Inflammatory macrophage treated with lipopolysaccharide for 1 hour (primary cell): ENCODE data around the gene TRAF1.

Experiments
- DNase-seq, 2 donors: peaks; one replicate each; pipeline ENCODE4 v3.0.0-alpha.2; 2020 to 2022

TRAF1 gene

DNA sequence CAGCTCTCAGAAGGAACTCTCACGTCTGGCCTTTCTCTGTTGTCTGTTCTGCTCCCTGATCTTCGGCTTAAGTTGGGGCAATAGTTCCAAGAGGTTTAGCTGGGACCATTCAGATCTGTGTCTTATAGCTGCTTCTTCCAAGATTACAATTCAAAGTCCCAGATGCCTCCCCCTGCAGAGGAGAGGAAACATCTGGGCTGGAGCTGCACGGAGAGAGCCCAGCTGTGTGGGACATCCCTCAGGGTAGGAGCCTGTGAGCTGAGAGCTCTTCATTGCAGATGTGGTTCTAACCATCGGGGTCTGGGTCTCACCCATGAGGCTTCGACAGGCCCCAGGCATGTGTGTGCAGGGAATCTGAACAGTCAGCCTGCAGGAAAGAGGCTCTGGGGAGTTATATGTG lies 40.6 kb downstream of the TRAF1 start:
- DNase-seq, result no peak

DNA sequence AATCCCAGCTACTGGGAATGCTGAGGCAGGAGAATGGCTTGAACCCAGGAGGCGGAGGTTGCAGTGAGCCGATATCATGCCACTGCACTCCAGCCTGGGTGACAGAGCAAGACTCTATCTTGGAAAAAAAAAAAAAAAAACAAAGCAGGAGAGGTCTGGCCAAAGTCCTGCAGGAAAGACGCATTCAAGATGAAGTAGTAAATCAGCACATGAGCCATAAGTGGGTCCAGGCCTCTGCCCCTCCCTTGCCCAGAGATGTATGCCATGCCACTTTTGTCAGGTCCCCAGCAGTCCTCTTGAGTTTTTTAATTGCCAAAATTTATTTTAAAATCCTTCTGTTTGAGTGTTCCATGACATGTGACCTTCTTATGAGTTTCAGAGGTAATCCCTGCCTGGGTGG lies 41.1 kb downstream of the TRAF1 start:
- no peak for DNase-seq

DNA sequence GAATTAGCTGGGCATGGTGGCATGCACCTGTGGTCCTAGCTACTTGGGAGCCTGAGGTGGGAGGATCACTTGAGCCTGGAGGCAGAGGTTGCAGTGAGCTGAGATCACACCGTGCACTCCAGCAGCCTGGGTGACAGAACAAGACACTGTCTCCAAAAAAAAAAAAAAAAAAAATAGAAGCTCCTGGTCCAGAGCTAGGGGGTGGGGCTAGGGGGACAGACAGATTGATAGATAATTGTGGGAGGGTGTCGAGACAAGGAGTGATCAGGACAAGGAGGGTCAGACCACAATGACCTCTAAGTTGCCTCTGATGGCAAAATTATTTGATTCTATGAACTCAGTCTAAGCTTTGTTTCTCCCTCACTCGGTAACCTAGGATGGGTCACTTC lies 43.0 kb downstream of the TRAF1 start:
- DNase-seq, result peak in 1 of 2 donors; percentile 13

DNA sequence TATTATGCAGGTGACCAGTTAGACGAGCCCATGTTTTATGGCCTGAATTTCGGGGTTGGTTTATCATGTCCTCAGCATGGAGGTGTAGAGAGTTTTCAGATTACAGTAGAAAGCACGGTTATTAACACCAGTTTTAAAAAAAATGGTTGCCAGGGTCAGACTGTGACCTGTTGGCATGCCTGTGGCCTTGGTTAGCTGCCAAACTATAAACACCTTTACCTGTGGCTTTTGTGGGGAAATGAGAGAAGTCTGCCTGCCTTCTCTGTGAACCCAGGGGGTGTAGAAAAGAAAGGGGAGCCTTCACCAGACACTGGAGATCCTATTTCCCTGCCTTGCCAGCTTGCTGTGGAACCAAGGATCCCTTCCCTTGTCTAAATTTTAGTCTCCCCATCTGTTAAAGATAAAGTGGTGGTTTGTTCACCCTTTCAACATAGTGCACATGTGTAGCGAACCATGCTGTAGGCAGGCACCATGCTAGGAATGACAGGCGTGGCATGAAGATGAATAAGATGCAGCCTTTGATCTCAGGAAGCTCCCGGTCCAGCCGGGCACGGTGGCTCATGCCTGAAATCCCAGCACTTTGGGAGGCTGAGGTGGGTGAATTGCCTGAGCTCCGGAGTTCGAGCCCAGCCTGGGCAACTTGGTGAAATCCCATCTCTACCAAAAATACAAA lies 43.5 kb downstream of the TRAF1 start:
- no peak for DNase-seq

DNA sequence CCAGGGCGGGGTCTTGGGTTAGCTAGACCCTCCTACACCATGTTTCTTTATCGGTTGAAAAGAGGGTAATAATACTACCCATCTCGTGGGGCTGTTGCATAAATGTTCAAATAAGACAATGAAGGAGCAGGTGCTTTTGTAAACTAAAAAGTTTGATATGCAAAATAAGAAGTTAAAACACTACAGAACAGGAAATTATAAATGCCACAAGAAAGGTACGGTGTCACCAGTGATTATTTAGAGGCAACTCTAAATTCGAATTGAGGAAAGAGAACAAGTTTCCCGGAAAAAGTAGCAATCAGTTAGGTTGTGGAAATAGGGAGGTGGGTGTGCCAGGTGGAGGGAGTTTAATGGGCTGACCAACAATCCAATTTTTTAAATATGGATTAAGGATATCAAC lies 47.1 kb downstream of the TRAF1 start:
- DNase-seq, result no peak

DNA sequence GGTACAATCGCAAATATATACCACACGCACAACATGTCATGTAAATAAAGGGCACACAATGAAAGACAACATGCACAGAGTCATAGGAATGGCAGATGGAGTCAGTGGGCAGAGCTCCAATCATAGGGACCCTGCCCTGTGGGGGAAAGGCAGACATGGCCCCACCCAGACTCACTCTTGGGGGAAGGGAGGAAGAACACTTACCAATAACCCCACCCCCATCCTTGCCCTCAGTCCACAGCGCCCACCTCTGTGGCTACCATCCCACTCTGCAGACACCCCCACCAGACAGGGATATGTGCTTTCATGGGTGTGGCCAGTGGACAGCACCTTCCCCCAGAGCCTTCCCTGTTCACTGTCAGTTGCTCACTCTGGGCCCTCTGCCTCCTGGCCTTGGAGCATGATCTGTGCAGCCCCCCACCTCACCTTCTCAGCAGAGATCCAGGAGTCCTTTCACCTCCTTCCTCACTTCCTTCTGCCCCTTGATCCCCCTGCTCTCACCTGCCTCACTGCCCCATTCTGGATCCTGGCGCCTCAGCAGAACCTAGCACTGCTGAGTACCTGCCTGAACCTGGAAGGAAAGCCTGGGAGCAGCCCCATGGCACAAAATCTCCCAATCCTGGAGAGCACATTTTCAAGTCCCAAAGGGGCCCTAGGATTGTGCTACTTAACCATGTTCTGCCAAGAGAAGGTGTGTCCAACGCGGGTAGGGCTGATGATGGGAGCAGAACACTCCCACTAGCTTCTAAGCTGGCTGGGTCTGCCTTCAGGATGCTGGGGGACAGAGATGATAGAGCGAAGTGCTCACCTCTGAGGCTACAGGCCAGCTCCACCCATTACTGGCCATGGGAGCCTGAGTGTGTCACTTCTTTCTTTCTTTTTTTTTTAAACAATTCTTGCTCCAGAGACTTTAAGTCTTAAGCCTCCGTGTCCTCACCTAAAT lies 48.1 kb downstream of the TRAF1 start:
- no peak for DNase-seq

DNA sequence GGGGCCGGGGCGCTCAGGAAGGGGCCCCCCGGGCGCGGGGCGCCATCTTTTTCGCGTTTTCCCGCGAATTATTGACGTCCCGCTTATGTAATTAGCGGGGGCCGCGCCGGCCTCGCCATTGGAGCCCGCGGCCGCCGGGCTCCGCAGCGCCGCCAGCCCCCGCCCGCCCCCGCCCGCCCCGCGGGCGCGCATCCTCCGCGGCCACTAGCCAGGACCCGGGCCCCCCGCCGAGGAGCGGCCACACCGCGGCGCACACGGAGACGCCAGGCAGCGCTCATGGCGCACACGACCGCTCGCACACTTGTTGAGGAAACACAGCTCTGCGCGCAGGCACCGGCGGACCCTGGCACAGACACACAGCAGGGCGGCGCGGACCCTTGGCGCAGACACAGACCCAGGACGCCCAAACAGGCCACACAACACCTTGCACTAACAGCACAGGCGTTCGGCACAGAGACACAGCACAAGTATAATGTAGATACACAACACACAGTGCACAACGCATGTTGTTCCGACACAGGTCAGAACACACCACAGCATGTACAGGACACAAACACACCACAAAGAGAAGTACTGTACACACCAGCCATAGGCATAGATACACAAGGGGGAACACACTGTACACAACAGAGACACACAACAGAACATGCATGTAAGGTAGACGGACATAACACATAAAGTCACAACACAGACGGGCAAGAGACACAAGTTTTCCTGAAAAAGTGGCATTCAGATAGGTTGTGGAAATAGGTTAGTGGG lies 49.1 kb downstream of the TRAF1 start:
- DNase-seq, result peak in 1 of 2 donors; percentile 41

DNA sequence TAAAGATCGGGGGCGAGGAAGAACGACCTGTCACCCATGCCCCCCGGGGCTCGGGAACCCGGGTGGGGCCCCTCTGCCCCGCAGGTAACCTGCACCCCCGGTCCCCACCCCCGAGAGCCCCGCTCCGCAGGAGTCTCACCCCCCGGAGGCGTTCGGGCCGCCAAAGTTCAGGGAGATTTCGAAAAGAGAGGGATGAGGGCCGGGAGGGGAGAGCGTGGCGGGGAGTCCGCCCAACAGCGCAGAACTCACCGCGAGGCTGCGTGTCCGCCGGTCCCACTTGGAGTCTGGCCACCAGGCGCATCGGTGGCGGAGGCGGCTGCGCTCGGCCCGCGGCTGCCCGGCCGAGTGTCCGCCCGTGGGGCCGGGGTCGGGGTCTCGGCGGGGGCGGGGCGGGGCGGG lies 49.8 kb downstream of the TRAF1 start, which contains the start of gene PHF19:
PHF19 (minus strand) TSS at position 347 of the 399 bp plus-strand sequence. CDS start 2,447 bp downstream, outside the sequence.
- no peak for DNase-seq

DNA sequence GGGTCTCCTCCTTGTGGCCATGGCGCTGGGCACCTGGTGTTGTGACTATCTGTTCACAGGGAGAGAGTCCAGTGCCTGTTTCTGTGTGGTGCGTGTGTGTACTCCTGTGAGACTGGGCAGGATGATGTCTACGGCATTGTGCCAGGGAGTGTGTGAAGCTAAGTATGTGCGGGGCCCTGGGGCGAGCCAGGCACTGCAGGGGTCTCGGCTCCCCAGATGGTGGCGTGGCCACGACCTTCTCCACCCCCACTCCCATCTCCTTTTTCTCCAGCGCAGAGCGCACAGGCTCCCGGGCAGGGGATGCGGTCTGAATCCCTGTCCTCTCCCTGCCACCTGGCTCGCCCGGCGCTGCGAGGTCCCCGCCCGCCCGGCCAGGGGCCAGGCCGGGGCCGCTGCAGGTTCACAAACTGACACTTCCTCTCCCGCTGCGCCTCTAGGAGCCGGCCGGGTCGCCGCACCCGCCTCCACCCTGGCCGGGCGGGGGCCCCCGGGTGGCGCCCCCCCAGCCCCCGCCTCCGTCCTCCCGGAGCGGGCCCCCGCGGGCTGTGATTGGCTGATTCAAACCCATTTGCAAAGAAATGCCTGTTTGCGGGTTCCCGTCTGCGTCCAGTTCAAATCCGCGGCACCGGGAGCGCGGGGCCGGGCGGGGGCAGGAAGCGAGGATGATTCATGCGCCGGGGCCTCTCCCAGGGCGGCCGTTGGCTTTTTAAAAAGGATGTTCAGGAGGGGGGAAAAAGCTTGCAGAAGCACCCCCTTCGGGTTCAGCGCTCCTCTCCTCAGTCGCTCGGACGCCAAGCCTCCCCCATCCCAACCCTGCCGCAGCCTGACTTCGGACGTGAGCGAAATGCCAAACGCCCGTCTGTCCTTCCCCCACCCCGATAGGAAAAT lies 50.4 kb downstream of the TRAF1 start:
- DNase-seq, result peak in 1 of 2 donors; percentile 85

DNA sequence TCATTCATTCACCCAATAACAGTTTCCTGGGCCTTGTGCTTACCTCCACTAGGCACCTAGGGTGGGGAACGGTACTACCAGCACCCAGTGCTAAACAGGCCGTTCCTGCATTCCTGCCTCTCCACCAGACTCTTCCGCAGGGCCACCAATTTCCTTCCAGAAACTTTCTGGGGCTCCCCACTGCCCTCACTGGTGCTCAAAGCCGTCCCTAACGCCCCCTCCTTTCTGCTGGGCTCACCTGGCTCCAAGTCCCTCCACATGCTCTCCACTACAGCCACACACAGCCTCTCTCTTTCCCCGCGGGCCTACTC lies 51.0 kb downstream of the TRAF1 start:
- no peak for DNase-seq

DNA sequence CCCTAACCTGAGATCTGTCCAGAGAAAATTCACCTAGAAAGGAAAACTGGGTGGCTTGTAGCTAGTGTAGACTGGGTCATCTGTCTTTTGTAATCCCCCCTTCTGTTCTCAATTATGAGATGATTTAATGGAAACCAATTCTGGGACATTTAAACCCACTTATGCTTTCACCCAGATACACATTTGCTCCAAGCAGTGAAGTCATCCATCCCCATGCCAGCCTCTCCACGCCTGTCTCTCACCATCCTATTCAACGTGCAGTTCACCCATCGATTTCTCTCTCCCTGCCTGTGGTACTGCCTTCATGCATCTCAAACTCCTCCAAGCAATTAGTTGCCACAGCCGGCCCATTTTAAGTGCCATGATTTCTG lies 51.4 kb downstream of the TRAF1 start:
- no peak for DNase-seq

DNA sequence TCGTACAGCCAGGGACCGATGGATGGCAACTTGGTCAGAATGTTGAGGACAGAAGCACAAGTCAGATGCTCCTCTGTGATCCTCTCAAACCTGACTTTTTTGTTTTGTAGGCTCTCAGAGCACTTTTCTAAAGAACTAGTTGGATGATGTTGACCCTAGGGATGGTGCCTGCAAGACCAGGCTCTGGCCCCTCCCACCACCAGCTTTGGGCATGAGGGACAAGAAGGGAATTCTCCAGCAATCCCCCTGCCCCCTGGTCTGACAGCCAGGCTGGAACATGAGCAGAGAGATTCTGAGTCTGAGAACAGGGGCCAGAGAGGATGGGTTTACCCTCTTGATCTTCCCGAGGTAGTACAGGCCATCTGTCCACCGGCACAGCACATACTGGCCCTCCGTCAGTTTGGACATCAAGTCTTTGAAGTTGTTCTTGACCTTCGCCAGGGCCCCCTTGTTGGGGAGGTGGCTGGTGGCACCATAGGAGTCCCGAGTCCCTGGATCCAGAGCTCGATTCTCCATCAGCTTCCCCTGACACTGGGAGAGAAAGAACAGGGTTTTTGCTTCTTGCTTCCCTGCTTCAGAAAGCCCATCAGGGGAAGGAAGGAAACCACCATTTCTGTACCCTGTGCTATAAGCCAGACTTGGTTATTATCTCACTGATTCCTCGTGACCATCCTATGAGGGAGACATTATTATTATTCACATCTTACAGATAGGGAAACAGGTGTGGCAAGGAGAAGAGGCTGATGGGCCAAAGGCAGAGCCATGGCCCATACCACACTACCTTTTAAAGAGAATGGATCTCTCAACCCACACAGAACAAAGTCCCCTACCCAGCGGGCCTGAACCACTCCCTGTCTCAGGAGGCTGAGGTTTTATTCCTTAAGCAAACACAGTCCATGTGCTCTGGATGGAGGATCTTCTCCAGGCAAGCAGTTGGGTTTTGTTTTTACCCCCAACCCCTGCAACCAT lies 52.1 kb downstream of the TRAF1 start:
- no peak for DNase-seq

DNA sequence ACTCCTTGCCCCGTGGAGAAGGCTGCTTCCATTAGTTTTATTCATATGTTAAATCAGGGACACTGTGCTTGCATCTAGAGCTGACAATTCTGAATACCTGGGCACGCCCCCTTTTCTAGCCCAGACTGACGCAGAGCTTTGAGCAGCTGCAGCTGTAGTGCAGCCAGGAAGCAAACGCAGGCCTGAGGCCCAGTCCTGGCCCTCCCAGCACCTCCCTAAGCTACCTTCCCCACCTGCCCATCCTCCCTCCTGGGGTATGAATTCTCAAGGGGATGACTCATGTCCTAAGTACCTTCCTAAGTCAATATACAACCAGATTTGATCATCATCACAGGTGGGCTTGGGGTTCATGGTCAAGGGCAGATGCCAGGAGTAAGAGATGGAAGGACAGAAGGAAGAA lies 53.1 kb downstream of the TRAF1 start:
- no peak for DNase-seq

DNA sequence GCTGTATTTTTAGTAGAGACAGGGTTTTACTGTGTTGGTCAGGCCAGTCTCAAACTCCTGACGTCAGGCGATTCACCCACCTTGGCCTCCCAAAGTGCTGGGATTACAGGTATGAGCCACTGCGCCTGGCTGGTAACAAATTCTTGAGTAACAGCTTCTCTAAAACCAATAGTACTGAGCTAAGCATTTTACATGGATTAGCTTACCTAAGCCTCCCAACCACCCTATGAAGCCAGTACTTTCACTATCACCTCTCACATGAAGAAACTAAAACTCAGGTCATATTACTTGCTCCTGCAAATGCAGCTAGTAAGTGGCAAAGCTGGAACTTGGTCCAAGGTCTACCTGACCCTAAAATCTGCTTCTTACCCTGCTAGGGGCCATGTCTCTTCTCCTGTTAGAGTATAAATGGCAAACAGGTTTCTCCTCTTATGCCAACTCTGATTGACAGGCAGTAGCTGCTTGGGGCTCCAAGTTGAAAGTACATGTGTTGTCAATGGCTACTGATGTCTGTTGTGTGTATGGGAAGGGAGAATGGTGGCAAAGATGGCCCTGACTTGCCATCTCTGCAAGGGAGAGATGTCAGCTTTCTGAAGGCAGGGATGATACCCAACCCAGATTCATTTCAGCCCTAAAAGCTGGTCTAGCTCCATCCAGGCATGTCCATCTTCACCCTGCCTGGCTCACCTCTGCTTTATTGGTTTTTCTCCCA lies 53.6 kb downstream of the TRAF1 start:
- no peak for DNase-seq

DNA sequence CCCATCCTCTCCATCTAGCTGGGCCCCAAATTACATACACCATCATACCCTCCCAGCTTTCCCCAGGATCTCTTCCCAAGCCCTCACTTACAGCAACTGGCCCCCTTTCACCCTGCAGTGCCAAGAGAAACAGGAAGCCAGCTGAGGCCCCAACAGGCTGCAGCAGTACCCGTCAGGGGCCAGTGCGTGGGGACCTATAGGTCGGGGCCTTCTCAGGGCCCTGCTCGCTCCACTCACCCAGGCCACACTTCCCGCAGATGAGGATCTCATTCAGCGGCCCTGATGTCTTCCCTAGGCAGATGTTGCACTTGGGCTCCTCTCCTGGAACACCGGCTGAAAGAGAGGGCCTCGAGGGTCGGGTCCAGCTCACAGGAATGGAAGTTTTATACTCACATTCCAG lies 56.4 kb downstream of the TRAF1 start:
- no peak for DNase-seq

DNA sequence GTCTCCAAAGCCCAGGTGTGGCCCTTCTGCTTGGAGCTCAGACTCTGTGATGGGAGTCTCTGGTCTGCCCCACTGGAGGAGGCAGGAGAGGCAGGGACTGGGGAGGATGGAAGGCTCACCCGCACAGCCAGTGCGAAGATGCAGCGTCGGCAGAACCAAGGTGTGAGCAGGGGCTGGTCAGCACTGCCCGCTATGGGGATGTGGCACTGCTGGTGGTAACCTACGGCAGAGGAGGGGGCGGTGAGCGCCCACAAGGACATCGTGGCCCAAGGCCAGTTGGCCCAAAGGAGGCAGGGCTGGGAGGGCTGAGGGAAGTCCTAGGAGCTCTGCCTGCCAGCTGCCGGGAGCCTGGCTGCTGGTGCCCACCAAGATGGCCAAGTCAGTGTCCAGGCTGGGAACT lies 56.9 kb downstream of the TRAF1 start:
- DNase-seq, result no peak

DNA sequence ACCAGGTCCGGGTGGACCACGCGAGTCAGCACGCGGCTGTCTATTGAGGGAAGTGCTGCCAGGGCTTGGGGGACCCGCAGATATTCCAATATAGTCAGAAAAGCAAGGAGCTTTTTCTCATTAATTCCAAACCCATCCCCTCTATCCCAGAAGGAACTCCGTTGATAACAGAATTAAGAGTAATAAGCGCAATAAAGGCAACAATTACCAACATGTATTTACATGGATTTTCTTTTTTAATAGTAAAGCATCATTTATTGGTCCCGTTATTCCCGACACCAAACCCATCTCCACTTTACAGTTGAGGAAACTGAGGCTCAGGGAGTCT lies 57.3 kb downstream of the TRAF1 start:
- no peak for DNase-seq

DNA sequence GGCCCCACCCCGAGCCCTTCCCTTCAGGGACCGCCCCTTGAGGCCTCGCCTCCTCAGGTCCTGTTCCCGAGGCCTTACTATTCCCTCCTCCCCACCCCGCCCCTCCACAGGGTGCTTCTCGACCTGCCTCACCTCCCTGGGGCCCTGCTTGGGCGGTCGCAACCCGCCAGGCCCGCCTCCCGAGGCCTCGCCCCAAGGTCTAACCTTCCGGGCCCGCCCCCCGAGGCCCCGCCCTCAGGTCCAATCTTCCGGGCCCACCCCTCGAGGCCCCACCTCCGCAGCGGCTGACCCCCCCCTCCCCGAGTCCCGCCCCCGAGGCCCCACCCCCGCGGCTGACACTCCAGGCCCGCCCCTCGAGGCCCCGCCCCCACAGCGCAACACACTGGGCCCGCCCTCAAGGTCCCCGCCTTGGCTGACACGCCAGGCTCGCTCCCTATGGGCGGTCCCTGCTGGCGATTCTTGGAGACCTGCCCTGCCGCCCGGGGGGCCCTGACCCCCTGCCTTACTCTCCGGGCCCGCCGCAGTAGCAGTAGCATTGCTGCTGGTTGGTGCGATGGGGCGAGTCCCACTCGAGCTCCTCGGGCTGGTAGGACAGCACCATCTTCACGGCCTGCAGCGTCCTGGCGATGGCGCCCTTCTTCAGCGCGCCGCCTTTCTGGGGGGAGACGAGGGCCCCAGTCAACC lies 57.8 kb downstream of the TRAF1 start:
- DNase-seq, result peak; percentile 95 to 97

DNA sequence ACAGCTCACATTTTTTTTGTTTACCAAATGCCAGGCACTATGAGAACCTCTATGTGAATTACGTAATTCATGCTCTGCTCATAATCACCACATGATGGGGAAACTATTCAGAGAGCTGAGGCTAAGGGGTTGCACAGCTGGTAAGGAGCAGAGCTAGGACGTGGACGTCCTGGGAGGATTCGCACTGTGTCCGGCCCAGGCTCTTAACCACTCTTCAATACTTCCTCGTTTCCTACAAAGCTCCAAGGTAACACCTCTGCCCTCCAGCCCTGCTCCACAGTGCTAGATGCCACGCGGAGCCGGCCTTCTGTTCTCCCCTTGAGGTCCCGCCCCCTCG lies 58.3 kb downstream of the TRAF1 start:
- peak in 1 of 2 donors; percentile 86 for DNase-seq

DNA sequence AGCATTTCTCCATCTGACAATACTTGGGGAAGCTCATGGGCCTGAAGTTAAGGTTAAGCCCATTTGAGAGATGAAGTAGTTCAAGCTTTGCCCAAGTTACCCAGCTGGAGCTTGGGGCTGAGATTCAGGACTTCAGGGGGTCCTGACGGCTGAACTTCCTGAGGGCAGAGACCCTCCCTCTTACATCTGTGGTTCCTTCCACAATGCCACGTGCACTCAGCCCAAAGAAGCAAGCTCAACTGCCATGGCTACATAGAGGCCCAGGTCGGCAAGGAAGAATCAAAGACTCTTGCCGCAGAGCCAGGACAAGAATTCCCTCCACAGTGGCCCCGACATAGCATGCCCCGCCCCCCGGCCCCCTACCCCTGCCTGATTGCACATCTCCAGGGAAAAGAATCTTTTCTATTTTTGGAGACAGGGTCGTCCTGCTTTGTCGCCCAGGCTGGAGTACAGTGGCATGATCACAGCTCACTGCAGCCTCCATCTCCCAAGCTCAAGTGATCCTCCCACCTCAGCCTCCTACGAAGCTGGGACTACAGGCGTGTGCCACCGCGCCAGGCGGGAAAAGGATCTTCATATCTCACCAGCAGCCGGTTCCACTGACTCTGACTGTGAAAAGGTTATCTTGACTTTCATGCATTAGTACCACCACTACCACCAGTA lies 58.8 kb downstream of the TRAF1 start:
- no peak for DNase-seq
